ENCODE measurements around the gene FDXR. TPM values are rescaled to one million over a fixed set of nuclear protein-coding genes. Genes with fewer than 3 reads are reported as not detected.

The FDXR gene
- total RNA-seq, 1 donor from 2014 or later = 16.0 TPM

DNA sequence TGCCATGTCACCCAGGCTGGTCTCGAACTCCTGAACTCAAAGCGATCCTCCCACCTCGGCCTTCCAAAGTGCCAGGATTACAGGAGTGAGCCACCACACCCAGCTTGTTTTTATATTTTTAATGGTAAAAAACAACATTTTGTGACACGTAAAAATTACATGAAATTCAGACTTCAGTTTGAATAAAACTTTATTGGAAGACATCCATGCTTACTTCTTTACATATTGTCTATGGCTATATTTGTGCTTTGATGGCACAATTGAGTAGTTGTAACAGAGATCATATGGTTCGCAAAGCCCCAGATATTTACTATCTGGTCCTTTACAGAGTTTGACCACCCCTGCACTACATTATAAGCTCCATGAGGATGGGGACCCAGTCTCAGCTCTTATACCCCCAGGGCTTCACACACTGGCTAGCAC, 1.8 kb upstream of the FDXR start:
- no peak overlapping the region for H3K4me3 ChIP-seq
- intact Hi-C loops (cut with DNase I) = no loop called here
- TF ChIP-seq POLR2A (IDR thresholded peaks at IDR 0.05) (no peak), POLR2AphosphoS5 (IDR thresholded peaks at IDR 0.05; ENCODE audit: insufficient read depth in 1 of 2, low read depth in 1 of 2) (no peak)
- TF ChIP-seq, protein P1, sequence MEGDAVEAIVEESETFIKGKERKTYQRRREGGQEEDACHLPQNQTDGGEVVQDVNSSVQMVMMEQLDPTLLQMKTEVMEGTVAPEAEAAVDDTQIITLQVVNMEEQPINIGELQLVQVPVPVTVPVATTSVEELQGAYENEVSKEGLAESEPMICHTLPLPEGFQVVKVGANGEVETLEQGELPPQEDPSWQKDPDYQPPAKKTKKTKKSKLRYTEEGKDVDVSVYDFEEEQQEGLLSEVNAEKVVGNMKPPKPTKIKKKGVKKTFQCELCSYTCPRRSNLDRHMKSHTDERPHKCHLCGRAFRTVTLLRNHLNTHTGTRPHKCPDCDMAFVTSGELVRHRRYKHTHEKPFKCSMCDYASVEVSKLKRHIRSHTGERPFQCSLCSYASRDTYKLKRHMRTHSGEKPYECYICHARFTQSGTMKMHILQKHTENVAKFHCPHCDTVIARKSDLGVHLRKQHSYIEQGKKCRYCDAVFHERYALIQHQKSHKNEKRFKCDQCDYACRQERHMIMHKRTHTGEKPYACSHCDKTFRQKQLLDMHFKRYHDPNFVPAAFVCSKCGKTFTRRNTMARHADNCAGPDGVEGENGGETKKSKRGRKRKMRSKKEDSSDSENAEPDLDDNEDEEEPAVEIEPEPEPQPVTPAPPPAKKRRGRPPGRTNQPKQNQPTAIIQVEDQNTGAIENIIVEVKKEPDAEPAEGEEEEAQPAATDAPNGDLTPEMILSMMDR (IDR thresholded peaks at IDR 0.05) = no peak

DNA sequence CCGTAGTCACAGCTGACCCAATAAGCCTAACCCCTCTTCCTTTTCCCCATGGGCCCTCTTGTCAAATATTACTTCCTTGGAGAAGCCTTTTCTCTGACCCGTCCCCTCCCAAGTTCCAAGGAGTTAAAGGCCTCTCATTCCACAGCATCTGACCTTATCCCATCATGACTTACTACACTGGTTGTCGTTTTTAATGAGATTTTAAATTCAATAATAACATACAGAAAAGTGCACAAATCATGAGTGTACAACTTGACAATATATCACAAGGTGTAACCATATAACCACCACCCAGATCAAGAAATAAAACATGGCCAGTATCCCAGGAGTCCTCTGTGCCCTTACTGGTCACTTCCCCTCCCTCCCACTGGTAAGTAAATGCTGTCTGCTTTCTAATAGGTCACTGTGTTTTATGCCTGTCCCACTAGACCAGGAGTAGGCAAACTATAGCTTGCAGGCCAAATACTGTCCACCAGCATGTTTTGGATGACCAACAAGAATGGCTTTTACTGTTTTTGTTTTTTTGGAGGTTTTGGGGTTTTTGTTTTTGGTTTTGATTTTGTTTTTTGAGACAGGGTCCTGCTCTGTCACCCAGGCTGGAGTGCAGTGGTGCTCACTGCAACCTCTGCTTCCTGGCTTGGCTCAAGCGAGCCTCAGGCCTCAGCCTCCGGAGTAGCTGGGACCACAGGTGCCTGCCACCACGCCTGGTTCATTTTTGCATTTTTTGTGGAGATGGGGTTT, 1.2 kb upstream of the FDXR start:
- Histone ChIP-seq H3K4me3 (peak overlapping the region; percentile 50 to 74), H3K9me3 (no peaks in the 10 kb centered on the region), H3K27me3 (no peaks in the 10 kb centered on the region), H3K4me1 (peaks cover 39% of the 10 kb centered on the region), H3K27ac (peak overlapping the region; percentile 83), H3K36me3 (peaks cover 0 to 4% of the 10 kb centered on the region in 2 donors)
- TF ChIP-seq POLR2A (IDR thresholded peaks at IDR 0.05) (no peak), POLR2AphosphoS5 (IDR thresholded peaks at IDR 0.05; ENCODE audit: insufficient read depth in 1 of 2, low read depth in 1 of 2) (no peak)
- TF ChIP-seq, protein P1 (IDR thresholded peaks at IDR 0.05) = no peak
- intact Hi-C loops (cut with DNase I) = no loop called here
- DNase-seq (ENCODE audit: extremely low spot score in 2 of 2) = no peak

More for the DNA sequence above, 1.8 kb upstream of the FDXR start:
- Histone ChIP-seq H3K9me3 (no peaks in the 10 kb centered on the region), H3K4me1 (peaks cover 39% of the 10 kb centered on the region), H3K27ac (no peak overlapping the region), H3K27me3 (no peaks in the 10 kb centered on the region), H3K36me3 (peaks cover 0 to 3% of the 10 kb centered on the region in 2 donors)
- no peak for DNase-seq (ENCODE audit: extremely low spot score in 2 of 2)

DNA sequence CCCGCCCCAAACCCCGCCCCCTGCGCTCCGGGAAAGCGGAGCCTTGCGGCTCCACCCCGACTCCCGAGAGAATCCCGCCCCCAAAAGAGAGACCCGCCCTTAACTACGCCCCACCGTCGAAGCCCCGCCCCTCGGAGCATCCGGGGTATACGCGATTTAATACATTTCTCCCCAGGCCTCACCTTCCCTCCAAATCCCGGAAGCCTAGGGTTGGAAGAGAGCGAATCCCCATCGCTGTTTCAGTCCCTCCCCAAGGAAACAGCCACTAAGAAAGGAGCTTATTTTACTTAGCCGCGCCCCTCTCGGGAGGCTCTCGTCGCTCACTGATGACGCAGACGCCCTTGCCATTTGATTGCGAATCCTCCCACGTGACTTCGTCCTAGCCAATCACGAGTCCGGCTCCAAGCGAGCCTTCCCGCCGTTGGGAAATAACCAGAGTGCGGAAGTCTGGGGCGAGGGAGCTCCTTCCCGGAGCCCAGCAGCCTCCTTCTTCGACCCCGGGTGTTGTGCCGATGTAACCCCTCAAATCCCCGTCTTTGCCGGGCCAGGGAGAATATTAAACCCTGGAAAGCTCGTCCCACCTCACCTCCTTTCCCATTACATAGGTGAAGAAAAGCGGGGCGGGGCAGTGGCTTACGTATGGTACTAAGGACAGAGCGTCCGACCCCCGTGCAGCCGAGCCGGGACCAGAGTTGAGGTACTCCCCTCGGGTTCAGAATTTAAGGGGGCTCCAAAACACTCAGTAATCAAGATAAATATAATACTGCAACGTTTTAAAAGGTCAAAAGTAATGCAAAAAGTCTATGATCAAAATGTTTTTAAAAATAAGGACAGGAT, 461 bp upstream of the FDXR start:
- TF ChIP-seq POLR2A (IDR thresholded peaks at IDR 0.05) (peak in 1 of 2 donors; percentile 96), POLR2AphosphoS5 (IDR thresholded peaks at IDR 0.05; ENCODE audit: insufficient read depth in 1 of 2, low read depth in 1 of 2) (peak; percentile 99)
- TF ChIP-seq, protein P1 (IDR thresholded peaks at IDR 0.05) = peak in 1 of 3 experiments; percentile 4
- Histone ChIP-seq H3K36me3 (peaks cover 0 to 4% of the 10 kb centered on the region in 2 donors), H3K4me1 (peaks cover 37% of the 10 kb centered on the region), H3K27me3 (no peaks in the 10 kb centered on the region), H3K4me3 (peak overlapping the region; percentile 50 to 78), H3K27ac (peak overlapping the region; percentile 83), H3K9me3 (no peaks in the 10 kb centered on the region)
- peak; percentile 100 for DNase-seq (ENCODE audit: extremely low spot score in 2 of 2)
- intact Hi-C loops (cut with DNase I) = no loop called here

DNA sequence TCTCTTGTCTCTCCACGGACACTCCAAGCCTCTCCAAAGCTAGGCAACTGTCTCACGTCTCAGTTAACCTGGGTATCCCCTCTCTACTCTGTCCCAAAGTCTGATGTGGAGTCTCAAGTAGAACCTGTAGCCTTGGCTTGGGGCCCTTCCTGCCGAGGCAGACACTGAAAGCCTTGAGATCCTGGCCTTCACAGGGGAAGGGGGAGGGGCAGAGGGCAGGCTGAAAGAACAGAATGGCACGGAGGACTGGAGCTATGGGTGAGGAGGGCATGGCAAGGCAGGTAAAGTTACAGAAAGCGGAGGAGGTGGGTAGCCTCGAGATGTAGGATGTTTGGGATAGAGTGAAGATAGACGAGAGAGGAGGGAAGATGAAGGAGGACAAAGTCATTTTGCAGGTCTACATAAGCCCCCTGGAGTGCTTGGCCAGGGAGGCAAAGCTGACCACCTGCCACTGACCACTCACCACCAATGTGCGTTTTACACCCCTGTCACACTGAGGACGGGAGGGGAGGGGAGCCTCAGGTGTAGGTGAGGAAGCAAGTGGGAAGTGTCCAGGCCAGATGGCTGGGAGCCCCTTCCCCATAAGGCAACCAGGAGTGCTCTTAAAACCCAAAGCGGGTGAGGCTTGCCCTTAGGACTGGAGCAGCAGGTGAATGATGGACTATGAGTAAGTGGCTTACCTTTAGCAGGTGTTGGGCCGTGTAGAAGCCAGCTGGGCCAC, 1.3 kb downstream of the FDXR start:
- Histone ChIP-seq H3K27ac (no peak overlapping the region), H3K9me3 (no peaks in the 10 kb centered on the region), H3K27me3 (no peaks in the 10 kb centered on the region), H3K36me3 (peaks cover 0 to 4% of the 10 kb centered on the region in 2 donors), H3K4me3 (peak overlapping the region in 1 of 2 donors; percentile 50), H3K4me1 (peaks cover 29% of the 10 kb centered on the region)
- TF ChIP-seq, protein P1 (IDR thresholded peaks at IDR 0.05) = no peak
- TF ChIP-seq POLR2A (IDR thresholded peaks at IDR 0.05) (no peak), POLR2AphosphoS5 (IDR thresholded peaks at IDR 0.05; ENCODE audit: insufficient read depth in 1 of 2, low read depth in 1 of 2) (no peak)
- intact Hi-C loops (cut with DNase I) = no loop called here
- DNase-seq (ENCODE audit: extremely low spot score in 2 of 2) = no peak

Data from vagina (tissue), 2 donors.